ENCODE results near the gene RPL28.

Gene RPL28

DNA sequence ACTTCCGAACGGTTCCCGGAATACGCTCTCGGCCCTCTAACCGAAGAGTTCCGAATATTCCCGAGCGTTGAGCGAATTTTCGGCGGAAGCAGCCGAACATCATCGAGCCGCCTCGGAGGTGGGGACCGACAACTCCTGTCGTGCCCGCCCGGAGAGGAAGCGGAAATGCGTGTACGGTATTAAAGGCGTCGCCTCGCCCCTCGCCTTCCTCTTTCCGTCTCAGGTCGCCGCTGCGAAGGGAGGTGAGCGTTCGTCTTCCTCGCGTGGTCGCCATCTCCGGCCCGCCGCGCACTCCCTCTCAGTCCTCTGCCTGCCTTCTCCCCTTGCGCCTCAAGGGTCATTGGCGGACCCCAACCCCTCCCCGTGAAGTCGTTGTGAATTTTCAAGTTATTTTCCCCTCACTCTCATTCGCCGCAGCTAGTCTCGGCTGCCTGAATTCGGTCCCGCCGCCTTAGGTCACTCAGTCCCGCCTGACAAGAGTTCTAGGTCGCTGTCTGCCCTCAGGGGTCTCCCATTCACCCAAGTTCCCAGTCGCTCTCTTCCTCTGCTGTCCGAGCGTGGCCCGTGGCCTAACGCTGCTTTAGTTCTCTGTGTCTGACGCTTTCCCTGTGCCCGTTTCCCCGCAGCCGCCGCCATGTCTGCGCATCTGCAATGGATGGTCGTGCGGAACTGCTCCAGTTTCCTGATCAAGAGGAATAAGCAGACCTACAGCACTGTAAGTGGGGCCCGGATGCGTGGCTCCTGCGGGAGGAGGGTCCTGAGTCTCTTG, at the start of gene RPL28:
TSS of gene RPL28 (plus strand) at position 209 of the 769 bp plus-strand sequence. CDS start at position 635, 426 bp downstream.
- DNase-seq (ENCODE audit: low spot score) = peak; percentile 97

DNA sequence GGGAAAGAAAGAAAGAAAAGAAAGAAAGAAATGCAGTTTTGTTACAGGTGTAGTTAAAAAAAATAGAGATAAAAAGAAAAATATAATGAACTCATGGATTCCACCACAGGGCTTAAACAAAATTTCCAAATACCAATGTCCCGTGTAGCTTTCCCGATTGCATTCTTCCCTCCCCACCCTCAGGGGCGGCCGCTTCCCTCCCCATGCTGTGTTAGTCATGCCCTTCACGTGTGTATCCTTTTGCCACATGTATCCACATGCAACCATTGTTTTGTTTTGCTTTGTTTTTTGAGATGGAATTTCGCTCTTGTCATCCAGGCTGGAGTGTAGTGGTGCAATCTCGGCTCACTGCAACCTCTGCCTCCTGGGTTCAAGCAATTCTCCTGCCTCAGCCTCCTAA, 49.6 kb upstream of the RPL28 start:
- DNase-seq (ENCODE audit: low spot score) = no peak

DNA sequence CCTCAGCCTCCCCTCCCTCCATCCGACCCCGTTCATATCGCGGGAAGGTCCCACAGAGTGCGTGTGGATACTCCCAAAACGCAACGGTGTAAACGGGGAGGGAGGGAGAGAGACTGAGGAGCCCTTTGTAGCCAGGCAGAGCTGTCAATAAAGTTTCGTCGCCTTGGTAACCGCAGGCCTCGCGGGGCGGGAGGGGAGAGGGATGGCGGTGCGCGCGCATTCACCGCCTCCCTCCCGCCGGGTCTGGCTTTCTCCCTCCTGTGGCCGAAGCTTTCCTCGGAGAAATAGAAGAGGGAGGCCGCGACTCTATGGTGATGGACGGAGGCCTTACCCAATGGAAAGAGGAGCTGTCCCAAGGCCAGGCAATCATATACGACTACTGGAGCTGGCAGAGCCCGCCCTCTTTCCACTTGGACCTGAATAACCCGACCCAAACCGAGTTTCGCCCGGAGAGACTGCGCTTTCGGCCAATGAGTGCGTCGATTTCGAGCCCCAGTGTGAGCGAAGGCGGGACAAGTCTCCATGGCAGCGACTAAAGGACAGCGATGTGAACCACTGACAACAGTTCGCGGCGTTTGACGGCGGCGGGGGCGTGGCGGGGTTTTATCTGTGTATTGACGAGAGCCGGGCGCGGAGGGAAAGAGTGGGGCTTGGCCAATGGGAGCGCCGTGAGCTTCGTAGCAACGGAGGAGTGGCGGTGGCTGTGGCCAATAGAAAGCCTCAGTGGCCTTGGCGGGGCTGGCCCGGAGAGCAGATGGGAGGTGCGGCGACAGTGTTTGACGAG, 46.4 kb upstream of the RPL28 start, which contains the start of gene KMT5C:
TSS of gene KMT5C (plus strand) at position 772 of the 784 bp plus-strand sequence. CDS start 2,061 bp downstream, outside the sequence.
- DNase-seq (ENCODE audit: low spot score) = peak; percentile 100

DNA sequence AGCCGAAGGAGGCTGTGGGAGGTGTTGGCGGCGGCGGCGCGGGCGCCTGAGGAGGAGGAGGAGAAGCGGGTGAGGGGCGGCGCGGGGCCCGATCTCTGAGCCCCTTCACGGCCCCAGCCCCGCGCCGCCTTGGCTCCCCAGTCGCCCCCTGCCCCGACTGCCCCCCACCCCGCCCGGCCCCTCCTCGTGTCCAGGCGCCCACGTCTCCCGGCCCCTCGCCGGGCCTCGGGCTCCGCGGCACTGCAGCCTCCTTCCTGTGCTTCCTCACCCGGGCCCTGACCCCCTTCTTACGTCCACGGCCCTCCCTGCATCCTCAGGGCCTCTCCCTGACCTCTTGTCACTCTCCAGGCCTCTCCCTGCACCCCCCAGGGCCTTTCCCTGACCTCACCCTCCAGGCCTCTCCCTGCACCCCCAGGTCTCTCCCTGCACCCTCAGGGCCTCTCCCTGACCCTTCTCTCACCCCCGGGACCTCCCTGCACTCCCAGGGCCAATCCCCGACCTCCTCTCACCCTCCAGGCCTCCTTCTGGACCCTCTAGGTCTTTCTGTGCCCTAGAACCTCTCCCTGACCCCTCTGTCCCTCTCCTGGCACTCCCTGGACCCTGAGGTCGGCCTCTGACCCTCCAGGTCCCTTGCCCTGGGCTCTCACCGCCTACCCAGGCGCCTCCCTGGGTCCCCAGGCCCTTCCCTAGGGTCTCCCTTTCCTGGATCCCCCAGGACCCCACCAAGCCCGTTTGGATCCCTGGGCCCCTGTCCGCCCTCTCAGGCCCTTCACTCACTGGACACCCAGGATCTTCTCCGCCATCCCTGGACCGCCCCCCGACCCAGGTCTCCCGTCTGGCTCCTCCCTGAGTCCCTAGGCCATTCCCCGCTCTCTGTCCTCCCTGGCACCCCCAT, 45.6 kb upstream of the RPL28 start:
- DNase-seq (ENCODE audit: low spot score) = no peak

DNA sequence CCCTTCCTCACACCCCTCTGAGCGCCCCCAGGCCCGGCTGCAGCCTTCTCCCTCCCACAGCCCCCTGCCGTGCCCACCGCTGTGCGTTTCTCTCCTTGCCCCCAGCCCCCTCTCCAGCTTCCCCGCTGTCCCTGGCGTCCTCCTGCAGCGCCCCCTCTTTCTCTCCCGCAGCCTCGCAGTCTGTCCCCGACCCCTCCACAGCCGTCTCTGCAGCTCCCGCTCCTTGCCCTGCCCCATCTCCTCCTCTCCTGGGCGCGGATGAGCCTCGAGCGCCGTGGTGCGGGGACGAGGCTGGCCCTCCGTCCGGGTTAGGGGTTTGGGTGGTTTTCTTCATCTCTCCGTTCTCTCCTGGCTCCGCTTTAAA, 45.0 kb upstream of the RPL28 start:
- DNase-seq (ENCODE audit: low spot score) = no peak

DNA sequence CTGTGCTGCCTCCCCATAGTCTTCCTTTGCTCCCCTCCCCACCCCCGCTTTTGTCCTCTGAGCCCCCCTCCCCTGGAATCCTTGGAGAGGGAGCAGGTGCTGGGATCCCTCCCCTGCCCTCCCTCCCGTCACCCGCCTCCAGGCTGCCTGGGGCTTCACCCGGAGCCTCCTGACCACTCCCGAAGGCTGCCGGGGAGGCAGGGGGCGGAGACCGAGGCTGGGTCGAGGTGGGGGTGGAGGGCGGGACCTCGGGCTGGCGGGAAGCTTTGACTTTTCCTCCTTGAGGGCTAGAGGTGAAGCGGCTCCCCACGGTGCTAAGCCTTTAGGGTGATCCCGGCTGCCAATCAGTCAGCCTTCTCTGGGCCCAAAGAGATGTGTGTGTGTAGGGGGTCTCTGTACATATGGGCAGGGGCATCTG, 44.6 kb upstream of the RPL28 start:
- no peak for DNase-seq (ENCODE audit: low spot score)

DNA sequence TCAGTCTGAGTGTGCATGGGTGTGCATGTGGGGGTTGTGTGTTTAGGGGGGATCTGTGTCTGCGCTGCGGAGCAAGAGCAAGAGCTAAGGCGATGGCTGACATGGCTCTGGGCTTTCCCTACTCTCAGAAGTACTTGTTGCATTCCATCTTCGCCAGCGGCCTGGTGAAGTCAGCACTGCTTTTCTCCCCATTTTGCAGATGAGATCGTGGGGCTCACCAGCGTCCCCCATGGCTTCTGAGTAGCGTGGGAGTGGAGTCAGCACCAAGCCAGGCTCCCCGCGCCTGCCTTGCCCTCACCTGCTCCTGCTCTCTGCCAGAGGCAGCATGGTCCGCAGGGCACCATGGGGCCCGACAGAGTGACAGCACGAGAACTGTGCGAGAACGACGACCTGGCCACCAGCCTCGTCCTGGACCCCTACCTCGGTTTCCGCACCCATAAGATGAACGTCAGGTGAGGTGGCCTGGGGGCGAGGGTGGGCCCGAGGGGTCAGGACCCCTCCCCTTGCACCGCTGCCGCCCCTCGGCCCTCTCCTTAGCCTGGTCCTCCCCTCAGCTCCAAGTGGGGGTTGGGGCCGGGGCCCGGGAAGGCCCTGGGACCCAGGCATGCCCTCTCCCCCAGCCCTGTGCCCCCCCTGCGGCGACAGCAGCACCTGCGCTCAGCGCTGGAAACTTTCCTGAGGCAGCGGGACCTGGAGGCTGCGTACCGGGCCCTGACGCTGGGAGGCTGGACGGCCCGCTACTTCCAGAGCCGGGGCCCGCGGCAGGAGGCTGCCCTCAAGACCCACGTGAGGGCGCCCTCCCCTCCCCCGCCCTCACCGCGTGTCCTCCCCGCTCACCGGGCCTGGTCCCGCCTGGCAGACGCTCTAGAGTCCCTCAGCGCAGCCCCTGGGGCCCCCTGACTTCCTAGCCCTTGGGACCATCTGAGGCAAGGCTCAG, 43.9 kb upstream of the RPL28 start:
- DNase-seq (ENCODE audit: low spot score) = no peak

DNA sequence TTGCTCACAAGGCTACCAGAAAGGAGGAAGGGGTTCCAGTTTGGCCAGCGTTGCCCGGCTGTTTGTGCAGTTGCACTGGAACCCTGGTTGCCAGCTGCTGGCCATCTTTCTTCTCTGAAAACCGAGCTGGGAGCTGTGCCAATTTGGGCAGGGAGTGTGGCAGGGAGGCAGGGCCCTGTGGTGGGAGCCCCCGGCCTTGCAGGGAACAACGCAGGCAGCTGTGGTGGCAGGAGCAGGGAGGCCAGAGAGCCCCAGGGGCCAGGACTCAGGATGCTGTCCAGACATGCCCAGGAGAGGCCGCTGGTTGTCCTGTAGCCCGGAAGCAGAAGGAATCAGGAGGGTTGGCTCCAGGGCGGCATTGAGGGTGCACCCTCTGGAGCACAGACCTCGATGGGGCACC, 41.3 kb upstream of the RPL28 start:
- no peak for DNase-seq (ENCODE audit: low spot score)

DNA sequence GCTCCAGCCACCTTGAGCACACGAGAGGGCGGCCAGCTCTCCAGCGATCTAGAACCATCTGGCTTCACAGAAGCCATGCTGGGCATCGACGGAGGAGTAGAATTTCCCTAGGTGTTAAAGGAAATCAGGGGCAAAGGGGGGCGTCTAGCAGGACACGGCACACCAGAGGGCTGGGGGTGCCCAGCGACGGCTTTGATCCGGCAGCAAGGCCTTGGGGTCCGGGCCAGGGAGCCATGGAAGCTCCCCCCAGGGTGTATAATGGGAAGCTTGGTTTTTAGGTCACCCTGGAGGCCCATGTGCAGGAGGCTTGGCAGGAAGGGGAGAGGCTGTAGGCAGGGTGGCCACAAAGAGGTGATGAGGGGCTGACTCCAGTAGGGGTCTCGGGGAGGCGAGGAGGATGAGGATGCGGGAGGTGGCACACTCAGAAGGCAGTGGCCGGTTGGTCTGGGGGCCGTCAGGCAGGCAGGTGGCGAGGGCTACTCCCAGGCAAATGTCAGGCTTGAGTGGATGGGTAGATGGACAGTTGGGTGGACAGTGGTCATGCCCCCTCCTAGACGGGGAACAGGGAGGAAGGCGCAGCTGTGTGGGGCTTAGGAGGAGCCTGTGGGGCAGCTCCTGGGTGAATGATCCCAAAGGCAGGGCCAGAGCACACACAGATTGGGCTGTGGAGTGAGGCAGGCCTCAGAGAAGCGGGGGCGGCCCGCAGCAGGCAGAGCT, 40.5 kb upstream of the RPL28 start:
- DNase-seq (ENCODE audit: low spot score) = no peak

DNA sequence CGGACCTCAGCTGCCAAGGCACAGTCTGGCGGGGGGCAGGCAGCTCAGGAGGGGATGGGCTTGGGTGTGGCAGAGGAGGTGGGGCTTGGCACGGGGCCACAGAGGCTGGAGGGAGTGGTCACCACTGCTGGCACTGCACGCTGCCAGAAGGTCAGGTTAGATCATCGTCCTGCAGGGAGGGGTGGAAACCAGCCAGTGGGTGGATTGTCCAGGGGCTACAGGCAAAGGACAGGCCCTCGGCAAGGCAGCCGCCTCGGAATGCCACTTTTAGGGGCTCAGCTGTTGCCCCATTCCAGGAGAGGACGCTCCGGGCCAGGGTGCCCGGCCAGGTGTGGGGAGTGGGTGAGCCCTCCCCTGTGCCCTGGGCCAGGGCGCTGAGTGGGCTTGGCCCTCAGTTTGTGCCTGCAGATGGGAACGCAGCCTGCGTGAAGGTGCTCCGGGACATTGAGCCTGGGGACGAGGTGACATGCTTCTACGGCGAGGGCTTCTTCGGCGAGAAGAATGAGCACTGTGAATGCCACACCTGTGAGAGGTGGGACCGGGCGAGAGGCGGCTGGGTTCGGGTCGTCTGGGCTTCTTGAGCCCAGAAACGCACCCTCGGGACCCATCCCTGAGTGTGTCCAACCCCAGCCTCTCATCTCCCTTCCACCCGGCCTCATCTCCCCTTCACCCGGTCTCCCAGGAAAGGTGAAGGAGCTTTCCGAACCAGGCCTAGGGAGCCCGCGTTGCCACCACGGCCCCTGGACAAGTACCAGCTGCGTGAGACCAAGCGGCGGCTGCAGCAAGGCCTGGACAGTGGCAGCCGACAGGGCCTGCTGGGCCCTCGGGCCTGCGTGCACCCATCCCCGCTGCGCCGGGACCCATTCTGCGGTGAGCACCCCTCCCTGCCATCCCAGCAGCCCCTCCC, 39.7 kb upstream of the RPL28 start:
- no peak for DNase-seq (ENCODE audit: low spot score)

DNA sequence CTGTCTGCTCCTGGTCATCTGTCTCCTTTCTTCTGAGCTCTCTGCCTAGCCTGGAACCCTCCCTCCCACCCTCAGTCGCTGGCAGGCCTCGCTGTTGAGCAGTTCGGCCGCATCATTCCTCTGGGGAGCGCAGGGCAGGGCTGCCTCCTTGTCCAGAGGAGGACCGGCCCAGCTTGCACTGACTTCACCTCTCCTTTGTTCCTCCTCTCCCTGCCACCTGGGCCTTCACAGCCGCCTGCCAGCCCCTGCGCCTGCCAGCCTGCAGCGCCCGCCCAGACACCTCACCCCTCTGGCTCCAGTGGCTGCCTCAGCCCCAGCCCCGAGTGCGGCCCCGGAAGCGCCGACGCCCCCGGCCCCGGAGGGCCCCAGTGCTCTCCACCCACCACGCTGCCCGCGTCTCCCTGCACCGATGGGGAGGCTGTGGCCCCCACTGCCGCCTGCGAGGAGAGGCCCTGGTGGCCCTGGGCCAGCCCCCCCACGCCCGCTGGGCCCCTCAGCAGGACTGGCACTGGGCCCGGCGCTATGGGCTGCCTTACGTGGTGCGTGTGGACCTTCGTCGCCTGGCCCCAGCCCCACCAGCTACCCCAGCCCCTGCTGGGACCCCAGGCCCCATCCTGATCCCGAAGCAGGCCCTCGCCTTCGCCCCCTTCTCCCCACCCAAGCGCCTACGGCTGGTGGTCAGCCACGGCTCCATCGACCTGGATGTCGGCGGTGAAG, 38.8 kb upstream of the RPL28 start:
- no peak for DNase-seq (ENCODE audit: low spot score)

DNA sequence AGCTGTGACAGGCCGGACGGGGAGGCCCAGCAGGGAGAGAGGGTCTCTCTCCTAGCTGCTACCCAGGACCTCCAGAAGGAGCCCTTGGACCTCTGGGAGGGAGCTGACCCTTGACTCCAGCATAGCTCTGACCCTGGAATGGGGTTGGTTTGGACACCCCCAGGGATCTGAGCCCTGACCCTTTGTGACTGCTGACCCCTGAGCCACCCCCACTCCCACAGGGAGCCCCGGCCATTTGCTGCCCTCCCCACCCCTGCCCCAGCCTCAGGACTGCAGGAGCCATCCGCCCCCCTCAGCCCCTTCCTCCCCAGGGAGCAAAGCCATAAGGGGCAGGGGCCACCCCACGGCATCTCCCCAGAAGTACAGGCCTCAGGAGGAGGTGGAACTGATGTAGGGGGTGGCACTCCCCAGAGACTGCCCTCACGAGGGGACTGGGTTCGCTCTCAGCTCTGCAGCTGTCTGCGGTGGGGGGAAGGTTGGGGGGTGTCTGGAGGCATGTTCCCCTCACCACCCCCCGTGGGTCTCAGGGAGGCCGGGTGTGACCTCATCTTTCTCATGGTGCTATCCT, 38.2 kb upstream of the RPL28 start:
- no peak for DNase-seq (ENCODE audit: low spot score)

DNA sequence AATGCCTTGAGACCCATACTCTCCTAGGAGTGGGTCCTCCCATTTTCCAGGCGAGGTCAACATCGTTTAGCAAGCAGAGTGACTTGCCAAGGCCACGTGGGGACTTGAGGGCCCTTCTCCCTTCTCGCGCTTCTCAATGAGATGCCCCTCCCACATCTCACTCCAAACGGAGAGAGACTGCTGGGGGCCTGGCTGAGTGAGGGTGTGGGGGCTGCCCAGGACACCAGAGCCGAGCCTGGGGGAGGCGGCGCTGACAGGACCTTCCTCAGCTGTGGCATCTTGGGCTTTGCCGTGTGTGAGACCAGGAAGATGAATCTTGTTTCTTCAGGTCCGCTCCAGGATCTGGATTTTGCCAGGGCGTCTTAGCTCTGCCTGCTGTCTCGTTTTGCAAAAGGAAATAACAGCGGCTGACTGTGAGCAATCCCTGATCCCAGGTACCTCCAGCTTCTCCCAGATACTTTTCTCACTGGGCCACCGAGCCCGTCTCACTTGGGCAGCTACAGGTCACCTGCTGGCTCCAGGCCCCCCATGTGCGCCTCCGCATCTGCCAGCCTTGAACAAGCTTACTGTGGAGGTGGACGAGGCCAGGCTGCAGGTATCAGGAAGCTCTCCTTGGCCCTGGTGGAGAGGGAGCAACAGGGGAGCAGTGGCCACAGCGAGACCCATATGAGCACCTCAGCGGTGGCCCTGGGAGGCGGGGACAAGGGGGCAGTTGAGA, 37.3 kb upstream of the RPL28 start:
- no peak for DNase-seq (ENCODE audit: low spot score)

DNA sequence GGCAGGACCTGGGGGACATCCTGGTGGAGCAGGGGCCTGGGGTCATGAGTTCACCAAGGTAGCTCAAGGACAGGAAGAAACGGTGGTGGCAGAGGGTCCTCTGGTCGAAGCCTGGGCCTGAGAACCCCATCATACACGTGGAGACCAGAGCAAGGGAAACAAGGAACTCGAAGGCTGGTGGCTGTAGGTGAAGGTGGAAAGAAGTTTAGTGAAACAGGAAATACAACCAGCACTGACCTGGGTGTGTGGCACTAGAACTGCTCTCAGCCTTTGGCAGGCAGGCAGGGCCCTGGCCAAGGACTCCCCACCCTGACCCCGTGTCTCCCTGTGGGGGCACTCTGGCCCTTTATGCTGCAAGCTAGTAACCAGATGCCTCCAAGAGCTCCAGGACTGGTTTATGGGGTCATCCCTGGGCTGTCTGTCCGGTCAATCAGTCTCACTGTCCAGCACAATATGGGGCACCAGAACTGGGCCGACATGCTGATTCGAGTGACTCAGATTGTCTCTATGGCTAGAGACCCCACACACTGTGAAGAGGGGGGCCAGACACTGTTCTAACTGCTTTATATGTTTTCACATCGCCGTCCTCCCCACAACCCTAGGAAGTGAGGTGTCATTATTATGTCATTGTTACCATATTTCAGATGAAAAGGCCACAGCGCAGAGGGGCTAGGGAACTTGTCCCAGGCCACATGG, 35.0 kb upstream of the RPL28 start:
- no peak for DNase-seq (ENCODE audit: low spot score)

DNA sequence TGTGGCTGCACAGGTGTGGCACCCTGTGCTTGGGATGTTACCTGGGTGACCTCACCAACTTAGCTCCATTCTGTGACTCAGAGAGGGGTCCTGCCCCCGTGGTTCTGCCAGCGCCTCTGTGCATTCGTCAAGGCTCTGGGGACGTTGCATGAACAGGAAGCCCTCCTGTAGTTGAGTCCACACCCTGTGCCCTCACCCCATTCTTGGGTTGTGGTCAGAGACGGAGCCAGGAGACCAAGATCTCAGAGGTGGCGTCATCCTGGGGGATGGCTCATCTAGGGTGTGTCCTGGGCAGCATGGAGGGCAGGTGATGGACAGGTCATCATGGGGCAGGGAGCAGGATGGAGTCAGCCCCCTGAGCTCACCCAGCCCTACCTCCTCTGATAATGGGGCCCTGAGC, 33.7 kb upstream of the RPL28 start:
- no peak for DNase-seq (ENCODE audit: low spot score)

DNA sequence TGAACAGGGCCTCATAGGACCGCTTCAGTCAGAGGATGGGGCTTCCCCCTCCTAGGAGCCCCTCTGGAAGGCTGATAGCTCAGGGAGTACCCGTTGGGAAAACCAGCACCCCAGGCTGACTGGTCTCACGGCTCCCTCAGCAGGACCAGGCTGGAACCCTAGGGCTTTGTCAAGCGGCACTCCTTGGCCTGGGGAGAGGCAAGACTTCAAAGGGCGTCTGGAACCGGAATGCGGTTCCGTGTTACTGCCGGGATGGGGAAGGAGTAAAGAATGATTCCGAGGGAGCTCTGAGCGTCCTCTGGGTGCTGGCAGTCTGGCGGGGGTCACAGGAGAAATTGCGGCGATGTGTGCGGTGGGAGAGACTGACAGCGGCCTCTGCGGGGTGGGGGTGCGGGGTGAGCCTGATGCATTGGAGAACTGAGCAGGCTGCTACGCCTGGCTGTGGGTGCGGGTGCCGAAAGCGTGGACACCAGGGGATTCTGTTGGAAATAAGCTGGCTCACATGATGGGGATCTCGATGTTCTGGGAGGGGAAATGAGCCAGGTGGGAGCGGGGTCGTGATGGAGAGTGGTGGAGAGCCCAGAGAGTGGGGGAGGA, 33.1 kb upstream of the RPL28 start:
- DNase-seq (ENCODE audit: low spot score) = no peak

DNA sequence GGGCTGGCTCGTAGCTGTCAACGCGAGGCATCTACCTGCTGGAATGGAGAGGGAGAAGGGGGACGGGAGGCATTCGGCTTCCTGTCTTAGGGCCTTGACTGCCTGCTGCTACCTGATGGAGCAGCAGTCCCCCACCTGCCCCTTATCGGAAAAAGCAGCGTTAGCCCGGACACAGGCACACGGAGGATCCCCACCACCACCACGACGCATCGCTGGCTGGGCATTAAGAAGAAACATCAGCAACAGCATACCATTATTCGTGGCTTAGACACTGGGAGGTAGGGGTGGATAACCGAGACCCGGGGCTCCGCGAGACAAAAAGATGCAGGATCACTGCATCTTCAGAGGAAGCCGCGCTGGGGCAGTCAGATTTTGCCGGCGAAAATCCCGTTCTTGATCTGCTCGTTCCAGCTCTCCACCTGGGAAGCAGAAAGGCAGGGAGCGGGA, 32.4 kb upstream of the RPL28 start:
- no peak for DNase-seq (ENCODE audit: low spot score)
